CD4-positive, alpha-beta T cell (primary cell): Measurements from ENCODE around the gene CKAP2L. TPM values are rescaled to one million over a fixed set of nuclear protein-coding genes. Genes with fewer than 3 reads are reported as not detected.
A peak's percentile ranks its signal among the peaks of the same experiment; 100 is the strongest.

Experiments used
- ATAC-seq: fragments of 200-7000 bp; cut with Tn5 transposase; one replicate; pipeline ENCODE4 v1.10.0; 2022; ENCODE audit warnings: mild to moderate bottlenecking; ENCODE audit not compliant: poor library complexity
- CTCF ChIA-PET: fragments of 350-600 bp; sonication (Branson Sonifier 250); formaldehyde crosslinking; loops from one replicate; lab custom pipeline; 2021; ENCODE audit warnings: antibody characterized with exemption, inconsistent platforms; lab: Charles Lee
- POLR2A ChIA-PET: fragments of 350-600 bp; sonication (Branson Sonifier 250); formaldehyde crosslinking; loops from one replicate; lab custom pipeline; 2021; ENCODE audit warnings: antibody characterized with exemption, inconsistent platforms; lab: Charles Lee
- DNase-seq, 14 experiments: peaks; one replicate each; pipeline ENCODE4 v3.0.0-alpha.2; 2013 to 2020; ENCODE audit warnings: mixed read lengths in 2 of 14
- H3K27ac ChIP-seq, 2 donors: one replicate each; pipeline versions ENCODE4 v1.5.1 to v1.7.0; 2013; ENCODE audit warnings: low read length in 2 of 2, low read depth in 1 of 2, mild to moderate bottlenecking in 1 of 2
- H3K27me3 ChIP-seq, 2 experiments: 1 replicate in 1 of 2; 2 replicates in 1 of 2; pipeline versions ENCODE4 v1.6.1 to v1.7.0; 2013; ENCODE audit warnings: low read length in 2 of 2, control low read depth in 1 of 2, mild to moderate bottlenecking in 1 of 2, moderate library complexity in 1 of 2; ENCODE audit not compliant: insufficient read depth in 2 of 2, control insufficient read depth in 1 of 2
- H3K36me3 ChIP-seq: one replicate; pipeline ENCODE4 v1.6.1; 2013; ENCODE audit warnings: low read length, control low read depth; ENCODE audit not compliant: insufficient read depth
- H3K4me1 ChIP-seq: one replicate; pipeline ENCODE4 v1.6.1; 2013; ENCODE audit warnings: low read length, control low read depth; ENCODE audit not compliant: insufficient read depth
- H3K4me3 ChIP-seq: one replicate; pipeline ENCODE4 v1.5.1; 2013; ENCODE audit warnings: mild to moderate bottlenecking, low read length, moderate library complexity
- H3K9me3 ChIP-seq, 2 experiments: 1 replicate in 1 of 2; 2 replicates in 1 of 2; pipeline versions ENCODE4 v1.6.1 to v1.7.0; 2013; ENCODE audit warnings: low read length in 2 of 2, mild to moderate bottlenecking in 2 of 2, control low read depth in 1 of 2, moderate library complexity in 1 of 2; ENCODE audit not compliant: control insufficient read depth in 1 of 2, insufficient read depth in 1 of 2
- H3K27ac Mint-ChIP-seq: one replicate; pipeline ENCODE4 v1.8.0; 2020; ENCODE audit warnings: mixed read lengths
- H3K27me3 Mint-ChIP-seq: one replicate; pipeline ENCODE4 v1.8.0; 2021; ENCODE audit warnings: mixed read lengths
- H3K36me3 Mint-ChIP-seq: one replicate; pipeline ENCODE4 v1.8.0; 2021; ENCODE audit warnings: low read depth, mixed read lengths
- H3K4me1 Mint-ChIP-seq: one replicate; pipeline ENCODE4 v1.8.0; 2021; ENCODE audit warnings: low read depth, mixed read lengths
- H3K4me3 Mint-ChIP-seq: one replicate; pipeline ENCODE4 v1.8.0; 2020; ENCODE audit warnings: mild to moderate bottlenecking, mixed read lengths
- H3K9me3 Mint-ChIP-seq: one replicate; pipeline ENCODE4 v1.8.0; 2020; ENCODE audit warnings: mixed read lengths
- CTCF ChIP-seq: fragments of 200-600 bp; IDR thresholded peaks from one replicate; pipeline ENCODE4 v1.8.0; 2022; ENCODE audit warnings: antibody characterized with exemption, mild to moderate bottlenecking
- intact Hi-C, 2 experiments: fragments of 100-400 bp; cut with DNase I in 1 of 2; cut with micrococcal nuclease in 1 of 2; formaldehyde crosslinking; loops; one replicate each; pipeline versions ENCODE4 v1.15.1 to v1.9.0; 2023 to 2025; cut with DNase I, micrococcal nuclease
- total RNA-seq, 174 experiments: library from RNA in 2 of 174; stranded (reverse) in 2 of 174; gene quantifications; one replicate each; pipeline ENCODE4 v1.2.3 and lab custom pipeline; 2021 to 2026

CKAP2L gene
- total RNA-seq, 2 experiments from 2014 or later: 0.08 to 0.50 TPM

- DNase-seq (no peak), ATAC-seq (no peak)
- H3K27ac Mint-ChIP-seq: no peak overlapping the region
- TF ChIP-seq CTCF: no peak
- H3K36me3 ChIP-seq: no peaks in the 10 kb centered on the region
- no peaks in the 10 kb centered on the region for H3K9me3 Mint-ChIP-seq
- no peaks in the 10 kb centered on the region for H3K27me3 ChIP-seq
- H3K4me1 Mint-ChIP-seq: peaks cover 4% of the 10 kb centered on the region
- H3K4me3 ChIP-seq: no peak overlapping the region
- intact Hi-C loops: no loop called here
- H3K4me1 ChIP-seq: peaks cover 7% of the 10 kb centered on the region
- no peaks in the 10 kb centered on the region for H3K9me3 ChIP-seq
- ChIA-PET CTCF (interaction anchor here (0.9 to 7.6 kb wide), 3 partner anchors 22 to 126 kb away, joined by 3 to 60 read pairs (median 6); no protein-coding TSS in a partner anchor), POLR2A (no interaction called here)
- H3K27me3 Mint-ChIP-seq: no peaks in the 10 kb centered on the region
- no peaks in the 10 kb centered on the region for H3K36me3 Mint-ChIP-seq
- no peak overlapping the region for H3K27ac ChIP-seq
- H3K4me3 Mint-ChIP-seq: no peak overlapping the region
Observed at GRCh38 chr2:112728029-112728362, 36.4 kb downstream of the CKAP2L start.

GRCh38 chr2:112727276-112728028 lies 37.0 kb downstream of the CKAP2L start:
- no peak for TF ChIP-seq CTCF
- Histone ChIP-seq H3K27me3 (no peaks in the 10 kb centered on the region), H3K4me3 (no peak overlapping the region), H3K4me1 (peaks cover 7% of the 10 kb centered on the region), H3K9me3 (no peaks in the 10 kb centered on the region), H3K27ac (no peak overlapping the region), H3K36me3 (no peaks in the 10 kb centered on the region)
- DNase-seq (peak in 1 of 14 experiments; percentile 19), ATAC-seq (no peak)
- Mint-ChIP-seq H3K27ac (no peak overlapping the region), H3K4me1 (peaks cover 4% of the 10 kb centered on the region), H3K27me3 (no peaks in the 10 kb centered on the region), H3K36me3 (no peaks in the 10 kb centered on the region), H3K4me3 (no peak overlapping the region), H3K9me3 (no peaks in the 10 kb centered on the region)
- intact Hi-C loops: loop anchor here (2.0 kb wide), 2 partner anchors 37 to 247 kb away; no protein-coding TSS in a partner anchor
- ChIA-PET POLR2A (no interaction called here), CTCF (interaction anchor here (0.7 to 7.6 kb wide), 12 partner anchors 21 to 248 kb away, joined by 3 to 60 read pairs (median 4); no protein-coding TSS in a partner anchor)

GRCh38 chr2:112726487-112727190 lies 37.8 kb downstream of the CKAP2L start:
- CTCF ChIA-PET: interaction anchor here (0.5 to 7.6 kb wide), 15 partner anchors 16 to 247 kb away, joined by 3 to 60 read pairs (median 4); partner anchors contain the start of gene SLC20A1
- H3K27me3 ChIP-seq: no peaks in the 10 kb centered on the region
- ATAC-seq (peak; percentile 99), DNase-seq (peak; percentile 76 to 92 (median 85))
- Mint-ChIP-seq H3K4me1 (peaks cover 4% of the 10 kb centered on the region), H3K27ac (no peak overlapping the region), H3K36me3 (no peaks in the 10 kb centered on the region), H3K4me3 (no peak overlapping the region), H3K9me3 (no peaks in the 10 kb centered on the region), H3K27me3 (no peaks in the 10 kb centered on the region)
- TF ChIP-seq CTCF: peak; percentile 97
- POLR2A ChIA-PET: interaction anchor here (0.9 to 1.0 kb wide), 2 partner anchors 14 to 81 kb away, joined by 3 to 4 read pairs; partner anchors contain the start of gene SLC20A1
- no peak overlapping the region for H3K27ac ChIP-seq
- H3K4me3 ChIP-seq: no peak overlapping the region
- intact Hi-C loops: loop anchor here (1.0 to 2.0 kb wide), 4 partner anchors 36 to 246 kb away; no protein-coding TSS in a partner anchor
- H3K36me3 ChIP-seq: no peaks in the 10 kb centered on the region
- no peaks in the 10 kb centered on the region for H3K9me3 ChIP-seq
- peaks cover 7% of the 10 kb centered on the region for H3K4me1 ChIP-seq
